ENCODE results near the gene EHMT1.
"Not testable (repeated sequence)": the region's sequence is repeated elsewhere in the genome, so short reads cannot be mapped to it uniquely, and the experiment has no call there.

Gene EHMT1

DNA sequence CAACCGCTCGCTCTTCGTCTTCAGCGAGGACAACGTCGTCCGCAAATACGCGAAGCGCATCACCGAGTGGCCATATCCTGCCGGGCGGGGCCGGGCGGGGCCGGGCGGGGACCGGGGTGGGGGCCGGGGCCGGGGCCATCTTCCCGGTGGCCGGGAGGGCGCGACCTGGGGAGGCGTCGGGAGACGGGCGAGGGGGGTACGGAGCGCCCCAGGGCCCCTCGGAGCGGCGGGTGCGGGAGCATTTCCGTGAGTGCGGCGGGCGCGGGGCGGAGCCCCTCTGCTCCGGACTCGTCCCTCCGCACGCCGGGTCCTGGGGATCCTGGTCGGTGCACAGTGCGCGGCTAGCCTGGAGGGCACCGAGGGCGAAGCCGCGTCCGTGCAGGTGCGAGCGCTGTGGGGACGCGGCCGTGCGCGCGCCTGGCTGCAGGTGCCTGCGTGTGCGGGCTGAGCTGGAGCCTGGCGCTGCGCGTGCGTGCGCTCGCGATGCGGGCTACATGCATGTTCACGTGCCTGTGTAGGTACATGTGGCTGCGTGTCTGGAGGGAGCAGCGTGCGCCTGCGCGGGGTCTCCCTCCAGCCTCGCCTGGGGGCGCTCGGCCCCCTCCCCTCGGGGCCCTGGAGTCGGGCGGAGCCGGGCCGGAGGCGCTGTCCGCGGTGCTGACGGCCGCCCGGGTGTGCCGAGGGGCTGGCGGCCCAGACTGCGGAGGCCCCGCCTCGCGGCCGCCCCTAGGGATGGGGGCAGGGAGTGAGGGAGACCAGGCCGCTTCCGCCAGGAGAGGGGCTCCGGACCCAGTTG is 259.5 kb downstream of the EHMT1 start:
- no peak for DNase-seq

DNA sequence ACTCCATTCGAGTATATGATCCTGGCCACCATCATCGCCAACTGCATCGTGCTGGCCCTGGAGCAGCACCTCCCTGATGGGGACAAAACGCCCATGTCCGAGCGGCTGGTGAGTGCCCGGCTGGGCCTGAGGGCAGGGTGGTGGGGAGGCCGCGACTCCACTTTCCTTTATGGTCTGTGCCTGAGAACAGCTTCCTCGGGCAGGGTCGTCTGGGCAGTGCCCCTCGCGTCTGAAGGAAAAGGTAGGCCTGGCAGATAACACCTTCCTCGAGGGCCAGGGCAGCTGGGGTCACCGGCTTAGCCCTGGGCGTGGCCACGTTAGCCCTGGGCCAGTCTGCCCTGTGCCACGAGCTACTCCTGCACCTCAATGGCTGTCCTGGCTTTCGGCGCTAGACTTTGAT is 260.2 kb downstream of the EHMT1 start:
- no peak for DNase-seq

DNA sequence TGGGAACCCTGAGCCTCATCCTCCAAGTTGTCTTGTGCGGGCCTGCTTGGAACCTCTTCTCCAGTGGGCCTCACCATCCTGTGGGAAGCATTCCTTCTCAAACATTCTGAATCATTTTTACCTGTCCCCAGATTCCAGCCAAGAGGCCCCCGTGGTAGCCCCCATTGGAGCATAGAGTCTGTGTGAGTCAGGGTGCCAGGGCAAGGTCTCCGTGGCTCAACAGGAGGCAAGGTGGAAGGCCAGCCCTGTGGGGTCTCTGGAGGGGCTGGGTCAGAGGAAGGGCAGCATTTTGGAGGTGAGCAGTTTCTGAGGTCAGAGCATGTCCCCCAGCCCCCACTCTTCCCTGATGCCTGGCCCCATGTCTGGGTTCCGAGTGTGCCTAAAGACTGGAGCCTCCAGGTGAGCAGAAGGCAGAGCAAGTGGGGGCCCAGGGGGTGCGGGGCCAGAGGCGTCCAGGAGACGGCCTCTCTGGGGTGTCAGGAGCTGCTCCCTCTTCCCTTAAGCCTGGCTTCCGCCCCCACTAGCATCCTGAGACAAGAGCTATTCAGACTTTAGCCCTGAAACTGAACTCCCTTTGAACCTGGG is 260.9 kb downstream of the EHMT1 start:
- no peak for DNase-seq

DNA sequence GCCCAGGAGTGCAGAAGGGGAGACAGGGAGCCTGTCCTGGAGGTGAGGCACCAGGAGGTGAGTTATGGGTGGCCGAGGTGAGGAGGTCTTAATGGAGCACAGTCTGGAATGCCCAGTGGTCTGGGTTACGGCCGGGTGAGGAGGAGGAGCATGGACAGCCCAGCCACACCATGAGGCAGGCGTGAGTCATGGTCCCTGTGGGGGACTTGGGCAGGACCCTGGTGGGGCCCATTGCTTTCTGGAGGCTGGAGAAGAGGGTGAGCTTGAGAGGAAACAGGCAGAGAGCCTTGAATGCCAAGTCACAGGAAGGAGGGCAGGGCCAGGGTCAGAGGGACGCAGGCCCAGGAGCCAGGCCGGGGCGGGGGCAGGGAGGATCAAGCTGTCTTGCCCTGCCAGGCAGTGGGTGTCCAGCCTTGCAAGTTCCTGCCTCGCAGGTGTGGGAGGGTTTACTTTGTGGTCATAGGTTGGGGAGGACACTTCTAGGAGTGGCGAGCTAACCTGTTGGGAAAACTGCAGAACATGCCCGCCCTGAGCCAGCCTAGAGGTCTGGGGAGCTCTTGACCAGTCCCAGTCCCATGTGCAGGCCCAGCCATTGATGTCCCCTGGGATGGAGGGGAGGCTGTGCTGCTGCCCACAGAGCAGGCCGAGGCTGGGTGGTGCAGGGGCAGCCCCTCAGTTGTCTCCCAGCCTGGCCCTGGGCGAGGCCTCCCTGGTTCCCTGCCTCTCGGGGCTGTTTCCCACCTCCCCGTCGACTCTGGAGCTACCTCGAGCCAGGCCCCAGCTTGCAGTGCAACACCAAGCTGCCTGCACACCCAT is 261.6 kb downstream of the EHMT1 start:
- no peak for DNase-seq

DNA sequence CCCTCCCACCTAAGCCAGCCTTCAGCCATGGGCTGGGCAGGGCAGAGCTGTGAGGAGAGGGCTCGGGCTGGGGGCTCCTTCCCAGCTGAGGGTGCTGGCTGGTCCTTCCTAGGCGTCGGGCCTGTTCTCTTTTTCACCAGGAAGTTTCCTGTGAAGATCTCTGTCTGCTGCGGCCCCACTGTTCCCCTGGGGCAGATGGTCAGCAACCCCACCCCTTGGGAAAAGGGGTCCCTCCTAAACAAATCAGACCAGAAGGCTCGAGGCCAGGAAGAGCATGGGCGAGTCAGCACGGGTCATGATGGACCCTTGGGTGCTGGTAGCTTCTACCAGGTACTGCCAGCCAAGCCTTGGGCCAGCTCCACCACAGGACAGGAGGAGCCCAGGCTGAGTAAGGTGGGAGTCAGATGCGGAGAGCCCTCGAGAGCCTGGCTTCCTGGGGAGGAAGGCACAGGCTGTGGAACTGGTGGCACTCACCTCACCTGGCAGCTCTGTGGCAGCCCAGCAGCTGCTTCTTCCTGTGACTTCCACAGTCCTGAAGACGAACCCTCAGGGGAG is 262.2 kb downstream of the EHMT1 start:
- no peak for DNase-seq

DNA sequence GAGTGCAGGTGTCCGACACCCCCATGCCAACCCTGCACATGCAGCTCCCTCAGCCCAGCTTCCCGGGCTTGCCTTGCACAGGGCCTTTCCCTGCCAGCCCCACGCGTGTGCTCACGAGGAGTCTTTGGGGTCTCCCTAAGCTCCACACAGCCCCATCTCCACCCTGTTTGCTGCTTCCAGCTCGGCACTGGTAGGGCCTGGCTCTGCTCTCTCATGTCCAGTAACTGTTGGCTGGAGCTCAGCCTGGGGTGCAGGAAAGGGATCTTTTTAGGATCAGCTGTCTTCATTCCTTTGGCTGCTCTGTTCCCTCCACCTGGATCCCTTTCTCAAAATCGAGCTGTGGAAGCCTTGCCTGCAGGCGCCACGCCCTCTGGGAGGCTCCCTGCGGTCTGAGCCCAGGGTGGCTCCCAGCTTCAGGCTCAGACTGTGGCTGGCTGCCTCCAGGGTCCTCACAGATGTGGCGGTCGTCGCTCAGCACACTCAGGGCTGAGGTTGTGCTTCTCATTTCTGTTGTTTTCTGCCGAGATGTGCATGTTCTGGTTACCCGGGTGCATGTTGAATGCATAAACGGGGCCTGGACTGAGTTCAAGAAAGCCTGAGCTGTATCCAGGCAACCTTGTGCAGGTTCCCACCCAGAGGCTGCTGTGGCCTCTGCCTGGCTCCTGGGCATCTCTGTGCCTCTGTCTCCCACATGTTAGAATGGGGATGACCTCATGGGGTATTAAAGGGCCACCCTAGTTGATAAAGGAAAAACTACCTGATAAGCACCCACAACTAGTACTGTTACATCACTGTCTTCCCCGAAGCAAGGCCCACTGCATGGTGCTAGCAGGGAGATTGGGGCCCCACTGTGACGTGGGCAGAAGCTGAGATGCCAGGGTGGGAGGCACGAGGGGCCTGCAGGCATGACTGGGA is 263.0 kb downstream of the EHMT1 start:
- DNase-seq: no peak

DNA sequence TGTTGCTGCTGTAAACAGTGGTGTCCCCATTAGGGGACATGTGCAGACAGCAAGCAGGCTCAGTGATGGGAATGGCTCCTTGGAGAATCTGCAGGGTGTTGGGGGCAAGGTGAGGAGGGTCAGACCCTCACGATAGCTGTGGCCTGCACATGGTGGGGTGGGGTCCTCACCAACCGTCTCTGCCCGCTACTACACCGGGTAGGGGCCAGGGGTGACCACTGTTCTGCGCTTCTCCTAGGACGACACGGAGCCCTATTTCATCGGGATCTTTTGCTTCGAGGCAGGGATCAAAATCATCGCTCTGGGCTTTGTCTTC is 263.7 kb downstream of the EHMT1 start:
- no peak for DNase-seq

DNA sequence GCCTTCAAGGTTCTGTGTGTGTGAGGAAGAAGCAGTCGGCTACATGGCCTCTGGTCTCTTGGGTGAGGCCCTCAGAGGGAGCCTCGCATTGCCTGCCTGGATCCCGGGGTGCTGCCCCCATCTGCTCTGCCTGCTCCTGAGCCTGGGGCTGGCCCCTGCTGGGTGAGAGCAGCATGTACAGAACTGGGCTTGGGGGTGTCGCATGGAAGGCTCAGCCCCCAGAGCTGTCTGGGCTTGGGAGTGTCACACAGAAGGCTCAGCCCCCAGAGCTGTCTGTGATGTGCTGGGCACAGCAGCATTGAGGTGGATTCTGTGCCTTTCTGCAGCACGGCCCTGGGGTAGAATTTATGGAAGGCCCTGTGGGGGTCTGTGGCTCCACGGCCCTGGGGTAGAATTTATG is 265.2 kb downstream of the EHMT1 start:
- not testable (repeated sequence) for DNase-seq

DNA sequence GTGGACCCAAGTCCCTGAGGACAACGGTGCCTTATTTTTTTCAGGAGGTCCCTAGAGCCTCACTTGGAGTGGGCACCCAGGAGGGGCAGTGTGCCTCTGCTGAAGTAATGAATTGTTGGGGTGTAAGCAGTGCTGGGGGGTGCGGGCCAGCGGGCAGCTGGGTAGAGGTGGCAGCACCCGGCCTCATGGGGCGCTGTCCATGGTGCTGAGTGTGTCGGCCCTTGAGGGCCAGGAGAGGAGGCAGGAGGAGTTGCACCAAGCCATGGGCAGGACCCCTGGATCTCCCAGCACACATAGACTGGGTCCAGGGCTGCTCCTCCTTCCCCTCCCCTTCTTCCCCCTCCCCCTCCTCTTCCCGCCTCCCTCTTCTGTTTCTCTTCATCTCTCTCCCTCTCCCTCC is 265.7 kb downstream of the EHMT1 start:
- DNase-seq: not testable (repeated sequence)

DNA sequence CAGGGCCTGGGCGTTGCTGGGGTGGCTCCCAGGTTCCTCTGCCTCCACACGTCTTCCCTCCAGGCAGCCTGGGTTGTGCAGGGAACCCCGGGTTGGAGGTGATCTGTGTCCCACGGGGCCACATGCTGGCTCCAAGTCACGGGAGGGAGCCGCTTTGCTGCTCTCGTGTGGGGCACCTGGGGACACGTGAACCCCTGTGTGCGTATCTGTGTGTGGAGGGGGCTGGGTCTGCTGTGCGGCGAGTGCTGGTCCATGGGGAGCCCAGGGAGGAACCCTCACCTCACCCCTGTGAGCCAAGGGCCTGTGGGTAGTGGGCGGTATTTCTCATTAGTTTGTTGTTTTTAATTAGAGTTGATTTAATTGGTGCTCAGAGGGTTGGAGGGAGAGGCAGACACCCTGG is 266.3 kb downstream of the EHMT1 start:
- DNase-seq: not testable (repeated sequence)
